ENCODE results near the gene XBP1. TPM values are rescaled to one million over a fixed set of nuclear protein-coding genes. Genes with fewer than 3 reads are reported as not detected.

XBP1 gene
- total and polyA plus RNA-seq, 2 donors from 2014 or later = 114 to 220 TPM

DNA sequence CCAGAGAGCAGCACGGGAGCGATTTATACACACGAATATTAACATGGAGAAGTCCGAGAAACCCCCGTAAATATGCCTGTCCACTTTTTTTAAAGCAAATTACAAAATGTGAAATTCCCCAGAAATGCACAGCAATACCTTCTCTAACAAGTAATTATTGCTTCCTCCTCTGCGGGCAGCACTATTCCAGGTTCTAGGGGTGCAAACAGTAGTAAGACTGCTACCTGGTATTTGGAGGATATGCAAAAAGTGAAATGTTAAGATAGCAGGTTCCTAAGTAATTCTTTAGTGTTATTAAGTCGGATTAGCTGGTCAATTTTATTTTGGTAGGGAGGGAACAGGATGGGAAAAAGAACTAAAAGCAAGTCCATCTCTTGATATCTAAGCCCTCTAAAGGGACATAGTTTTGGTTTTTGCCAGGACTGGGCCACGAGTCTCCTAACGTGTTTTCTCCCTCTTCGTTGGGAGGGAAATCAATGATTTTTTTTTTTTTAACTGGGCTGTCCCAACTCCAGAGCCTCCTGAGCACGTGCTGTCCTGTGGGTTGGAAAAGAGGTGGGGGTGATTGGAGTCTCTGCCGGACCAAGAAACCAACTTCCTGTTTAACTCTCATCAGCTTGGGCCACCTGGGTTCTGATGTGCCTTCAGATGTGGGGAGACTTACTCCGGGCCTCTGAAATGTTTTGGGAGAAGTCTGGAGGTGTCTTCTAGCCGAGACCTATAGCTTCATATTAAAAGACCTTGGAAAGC, 1.7 kb upstream of the XBP1 start:
- FAIRE-seq = no peak

DNA sequence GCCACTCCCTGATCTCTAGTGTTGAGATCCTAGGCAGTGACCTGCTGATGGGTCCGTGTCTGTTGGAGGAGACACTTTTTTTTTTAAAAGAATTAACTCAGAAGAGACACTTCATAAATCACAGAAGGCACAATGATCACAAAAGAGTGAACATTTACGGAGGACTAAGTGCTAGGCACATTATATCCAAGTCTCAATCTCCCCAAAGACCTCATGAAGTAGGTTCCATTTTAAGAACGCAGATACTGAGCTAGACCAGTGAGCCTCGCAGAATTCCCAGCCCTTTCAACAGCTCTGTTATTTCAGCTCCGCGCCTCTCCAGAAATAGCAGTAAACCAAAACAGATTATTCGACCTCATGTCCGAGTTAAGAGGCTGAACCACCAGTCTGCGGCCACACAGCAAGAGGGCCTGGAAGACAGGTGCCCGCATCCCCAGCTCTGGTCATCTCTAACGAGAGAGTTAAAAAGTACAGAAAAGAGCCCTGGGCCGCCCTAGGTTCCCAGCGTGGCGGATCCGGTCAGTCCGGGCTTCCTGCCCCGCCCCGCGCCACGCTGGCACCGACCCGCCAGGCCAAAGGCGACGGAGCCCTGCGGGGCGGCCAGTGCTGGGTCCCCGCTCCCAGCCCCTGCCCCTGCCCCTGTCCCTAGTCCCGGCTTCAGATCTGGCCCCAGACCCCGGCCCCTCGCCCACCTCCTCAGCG, 612 bp downstream of the XBP1 start:
- H3K27me3 ChIP-seq (ENCODE audit: control insufficient read depth, insufficient read depth, low read length) = no peaks in the 10 kb centered on the region
- no peaks in the 10 kb centered on the region for H3K9me3 ChIP-seq (ENCODE audit: control insufficient read depth in 2 of 3, insufficient read depth in 1 of 3, low read length in 3 of 3)
- FAIRE-seq = no peak
- peak overlapping the region; percentile 74 to 98 (median 82) for H3K9ac ChIP-seq (ENCODE audit: low read length in 3 of 3)
- TF ChIP-seq, protein P1, sequence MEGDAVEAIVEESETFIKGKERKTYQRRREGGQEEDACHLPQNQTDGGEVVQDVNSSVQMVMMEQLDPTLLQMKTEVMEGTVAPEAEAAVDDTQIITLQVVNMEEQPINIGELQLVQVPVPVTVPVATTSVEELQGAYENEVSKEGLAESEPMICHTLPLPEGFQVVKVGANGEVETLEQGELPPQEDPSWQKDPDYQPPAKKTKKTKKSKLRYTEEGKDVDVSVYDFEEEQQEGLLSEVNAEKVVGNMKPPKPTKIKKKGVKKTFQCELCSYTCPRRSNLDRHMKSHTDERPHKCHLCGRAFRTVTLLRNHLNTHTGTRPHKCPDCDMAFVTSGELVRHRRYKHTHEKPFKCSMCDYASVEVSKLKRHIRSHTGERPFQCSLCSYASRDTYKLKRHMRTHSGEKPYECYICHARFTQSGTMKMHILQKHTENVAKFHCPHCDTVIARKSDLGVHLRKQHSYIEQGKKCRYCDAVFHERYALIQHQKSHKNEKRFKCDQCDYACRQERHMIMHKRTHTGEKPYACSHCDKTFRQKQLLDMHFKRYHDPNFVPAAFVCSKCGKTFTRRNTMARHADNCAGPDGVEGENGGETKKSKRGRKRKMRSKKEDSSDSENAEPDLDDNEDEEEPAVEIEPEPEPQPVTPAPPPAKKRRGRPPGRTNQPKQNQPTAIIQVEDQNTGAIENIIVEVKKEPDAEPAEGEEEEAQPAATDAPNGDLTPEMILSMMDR (IDR thresholded peaks at IDR 0.05; ENCODE audit: borderline replicate concordance, extremely low read depth, insufficient read depth) = no peak
- peak in 4 of 5 donors; percentile 73 to 91 (median 78) for DNase-seq
- peaks cover 13 to 30% (median 25%) of the 10 kb centered on the region in 3 donors for H3K36me3 ChIP-seq (ENCODE audit: control insufficient read depth in 2 of 3, insufficient read depth in 3 of 3, low read length in 3 of 3)
- peak overlapping the region; percentile 99 for H3K27ac ChIP-seq (ENCODE audit: low read depth in 2 of 2, low read length in 2 of 2)
- H3K4me1 ChIP-seq (ENCODE audit: control insufficient read depth in 2 of 3, insufficient read depth in 2 of 3, low read depth in 1 of 3, low read length in 3 of 3) = peaks cover 0 to 17% (median 4%) of the 10 kb centered on the region in 3 donors
- peak overlapping the region; percentile 73 to 94 (median 86) for H3K4me3 ChIP-seq (ENCODE audit: low read length in 3 of 3)
- intact Hi-C loops (cut with DNase I) = no loop called here

More for the DNA sequence above, 1.7 kb upstream of the XBP1 start:
- intact Hi-C loops (cut with DNase I) = no loop called here
- DNase-seq = peak in 2 of 5 donors; percentile 26 to 44
- Histone ChIP-seq H3K9me3 (ENCODE audit: control insufficient read depth in 2 of 3, insufficient read depth in 1 of 3, low read length in 3 of 3) (no peaks in the 10 kb centered on the region), H3K9ac (ENCODE audit: low read length in 3 of 3) (peak overlapping the region in 1 of 3 donors; percentile 14), H3K27ac (ENCODE audit: low read depth in 2 of 2, low read length in 2 of 2) (peak overlapping the region in 1 of 2 donors; percentile 5), H3K27me3 (ENCODE audit: control insufficient read depth, insufficient read depth, low read length) (no peaks in the 10 kb centered on the region), H3K36me3 (ENCODE audit: control insufficient read depth in 2 of 3, insufficient read depth in 3 of 3, low read length in 3 of 3) (peaks cover 0 to 8% (median 3%) of the 10 kb centered on the region in 3 donors), H3K4me1 (ENCODE audit: control insufficient read depth in 2 of 3, insufficient read depth in 2 of 3, low read depth in 1 of 3, low read length in 3 of 3) (peaks cover 0 to 13% (median 4%) of the 10 kb centered on the region in 3 donors), H3K4me3 (ENCODE audit: low read length in 3 of 3) (peak overlapping the region in 2 of 3 donors; percentile 12 to 17)
- TF ChIP-seq, protein P1 (IDR thresholded peaks at IDR 0.05; ENCODE audit: borderline replicate concordance, extremely low read depth, insufficient read depth) = no peak

DNA sequence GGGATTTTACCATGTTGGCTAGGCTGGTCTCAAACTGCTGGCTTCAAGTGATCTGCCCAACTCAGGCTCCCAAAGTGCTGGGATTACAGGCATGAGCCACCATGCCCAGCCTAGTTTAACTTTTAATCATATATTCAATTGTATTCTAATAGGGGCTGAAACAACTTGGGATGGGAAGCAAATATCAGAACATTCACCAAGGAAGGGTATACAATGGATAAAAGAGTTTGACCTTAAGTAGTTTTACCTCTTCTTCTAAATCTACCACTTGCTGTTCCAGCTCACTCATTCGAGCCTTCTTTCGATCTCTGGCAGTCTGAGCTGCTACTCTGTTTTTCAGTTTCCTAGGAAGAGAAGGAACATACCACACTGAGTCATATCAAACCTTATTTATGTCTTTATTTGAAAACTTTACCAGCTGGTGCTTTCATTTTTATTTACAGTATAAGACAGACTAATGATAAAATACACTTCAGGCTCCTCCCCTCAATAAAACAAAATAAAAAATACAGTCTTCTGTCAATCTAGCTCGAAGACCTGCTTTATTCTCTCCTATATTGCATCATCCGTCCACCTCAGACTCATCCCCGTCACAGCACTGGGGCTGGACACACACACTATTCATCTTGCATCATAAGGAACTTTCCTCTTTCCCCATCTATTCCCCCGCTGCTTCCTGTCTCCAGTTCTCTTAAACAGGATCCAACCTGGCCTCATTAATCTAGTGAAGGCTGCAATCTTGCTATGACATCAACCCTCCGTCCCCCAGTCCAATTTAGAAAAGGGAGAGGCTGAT, 1.4 kb downstream of the XBP1 start:
- TF ChIP-seq, protein P1 (IDR thresholded peaks at IDR 0.05; ENCODE audit: borderline replicate concordance, extremely low read depth, insufficient read depth) = no peak
- no peak for FAIRE-seq
- peaks cover 17 to 38% (median 29%) of the 10 kb centered on the region in 3 donors for H3K36me3 ChIP-seq (ENCODE audit: control insufficient read depth in 2 of 3, insufficient read depth in 3 of 3, low read length in 3 of 3)

More for the DNA sequence above, 1.4 kb downstream of the XBP1 start:
- no peaks in the 10 kb centered on the region for H3K27me3 ChIP-seq (ENCODE audit: control insufficient read depth, insufficient read depth, low read length)
- peak overlapping the region; percentile 73 to 94 (median 86) for H3K4me3 ChIP-seq (ENCODE audit: low read length in 3 of 3)
- no peaks in the 10 kb centered on the region for H3K9me3 ChIP-seq (ENCODE audit: control insufficient read depth in 2 of 3, insufficient read depth in 1 of 3, low read length in 3 of 3)
- peak in 4 of 5 donors; percentile 32 to 84 (median 62) for DNase-seq
- intact Hi-C loops (cut with DNase I) = no loop called here
- H3K4me1 ChIP-seq (ENCODE audit: control insufficient read depth in 2 of 3, insufficient read depth in 2 of 3, low read depth in 1 of 3, low read length in 3 of 3) = peaks cover 0 to 17% (median 4%) of the 10 kb centered on the region in 3 donors
- peak overlapping the region; percentile 74 to 98 (median 82) for H3K9ac ChIP-seq (ENCODE audit: low read length in 3 of 3)
- peak overlapping the region; percentile 99 for H3K27ac ChIP-seq (ENCODE audit: low read depth in 2 of 2, low read length in 2 of 2)
